Measurements from ENCODE around the gene EXOSC5.
A peak's percentile ranks its signal among the peaks of the same experiment; 100 is the strongest.
"Not testable (repeated sequence)": the region's sequence is repeated elsewhere in the genome, so short reads cannot be mapped to it uniquely, and the experiment has no call there.

EXOSC5 gene

GRCh38 chr19:41366089-41366488 is 31.1 kb downstream of the EXOSC5 start:
- DNase-seq (ENCODE audit: low spot score): no peak

- DNase-seq (ENCODE audit: low spot score): no peak
Measured at GRCh38 chr19:41364524-41365391, 32.4 kb downstream of the EXOSC5 start.

- DNase-seq (ENCODE audit: low spot score): peak; percentile 97
Measured at GRCh38 chr19:41363753-41364523, 33.2 kb downstream of the EXOSC5 start, which contains the start of gene B9D2. B9D2 (minus strand) TSS chr19:41364149; CDS start chr19:41363519, 630 bp downstream.

- no peak for DNase-seq (ENCODE audit: low spot score)
Measured at GRCh38 chr19:41363371-41363752, 33.8 kb downstream of the EXOSC5 start.

- DNase-seq (ENCODE audit: low spot score): no peak
Measured at GRCh38 chr19:41362143-41362847, 34.9 kb downstream of the EXOSC5 start.

- no peak for DNase-seq (ENCODE audit: low spot score)
Measured at GRCh38 chr19:41359741-41360140, 37.4 kb downstream of the EXOSC5 start.

- DNase-seq (ENCODE audit: low spot score): no peak
Measured at GRCh38 chr19:41357746-41358145, 39.4 kb downstream of the EXOSC5 start.

- DNase-seq (ENCODE audit: low spot score): no peak
Measured at GRCh38 chr19:41356984-41357739, 40.0 kb downstream of the EXOSC5 start.

GRCh38 chr19:41355802-41356201 is 41.4 kb downstream of the EXOSC5 start:
- no peak for DNase-seq (ENCODE audit: low spot score)

GRCh38 chr19:41355035-41355434 is 42.1 kb downstream of the EXOSC5 start:
- no peak for DNase-seq (ENCODE audit: low spot score)

- no peak for DNase-seq (ENCODE audit: low spot score)
Measured at GRCh38 chr19:41354343-41354953, 42.7 kb downstream of the EXOSC5 start.

GRCh38 chr19:41353466-41354342 is 43.5 kb downstream of the EXOSC5 start, which contains the start of gene TGFB1:
TGFB1 (minus strand) TSS chr19:41353922; CDS start chr19:41353044, 878 bp downstream.
- DNase-seq (ENCODE audit: low spot score): peak; percentile 99

GRCh38 chr19:41352609-41353465 is 44.3 kb downstream of the EXOSC5 start:
- DNase-seq (ENCODE audit: low spot score): peak; percentile 88

- no peak for DNase-seq (ENCODE audit: low spot score)
Measured at GRCh38 chr19:41352279-41352608, 44.9 kb downstream of the EXOSC5 start.

- DNase-seq (ENCODE audit: low spot score): peak; percentile 51
Measured at GRCh38 chr19:41351339-41352245, 45.6 kb downstream of the EXOSC5 start.

GRCh38 chr19:41350735-41351338 is 46.3 kb downstream of the EXOSC5 start:
- DNase-seq (ENCODE audit: low spot score): no peak

- DNase-seq (ENCODE audit: low spot score): not testable (repeated sequence)
Measured at GRCh38 chr19:41346916-41347315, 50.2 kb downstream of the EXOSC5 start.

- no peak for DNase-seq (ENCODE audit: low spot score)
Measured at GRCh38 chr19:41344162-41344561, 53.0 kb downstream of the EXOSC5 start.
